H1 (cell line): ENCODE measurements around the gene COL4A2. TPM values are rescaled to one million over a fixed set of nuclear protein-coding genes. Genes with fewer than 3 reads are reported as not detected.

Source experiments
- CTCF ChIA-PET: fragments of 300-600 bp; sonication (Branson Sonifier 250); formaldehyde crosslinking; loops from one replicate; lab custom pipeline; 2021; ENCODE audit not compliant: partially characterized antibody; lab: Charles Lee
- POLR2A ChIA-PET: fragments of 300-600 bp; sonication (Branson Sonifier 250); formaldehyde crosslinking; loops from one replicate; lab custom pipeline; 2021; ENCODE audit warnings: inconsistent platforms; ENCODE audit not compliant: partially characterized antibody; lab: Charles Lee
- DNase-seq, 2 experiments: peaks; one replicate each; pipeline versions ENCODE4 v3.0.0 to v3.0.0-alpha.2; 2010 to 2022; ENCODE audit warnings: low spot score in 2 of 2, low read depth in 1 of 2, mixed read lengths in 1 of 2
- FAIRE-seq: peaks from 2 replicates; lab custom pipeline; 2011; peaks lifted over from hg19 to GRCh38; lab: Jason Lieb, UNC
- H2AFZ ChIP-seq: 2 replicates; pipeline ENCODE4 v1.8.1; 2012; ENCODE audit warnings: low read length, inconsistent platforms
- H2AK5ac ChIP-seq: 2 replicates; pipeline ENCODE4 v1.6.1; 2013; ENCODE audit warnings: low read depth, low read length
- H2BK120ac ChIP-seq: replicated peaks from 2 replicates; pipeline ENCODE3; 2013; ENCODE audit warnings: low read depth, low read length, inconsistent platforms
- H2BK12ac ChIP-seq: 2 replicates; pipeline ENCODE4 v1.6.1; 2013; ENCODE audit warnings: low read depth, low read length
- H2BK15ac ChIP-seq: 2 replicates; pipeline ENCODE4 v1.6.1; 2013; ENCODE audit warnings: low read length
- H2BK20ac ChIP-seq: 2 replicates; pipeline ENCODE4 v1.6.1; 2013; ENCODE audit warnings: low read length
- H2BK5ac ChIP-seq: 2 replicates; pipeline ENCODE4 v1.6.1; 2013; ENCODE audit warnings: low read depth, low read length
- H3K14ac ChIP-seq: 2 replicates; pipeline ENCODE4 v1.6.1; 2013; ENCODE audit warnings: inconsistent platforms; ENCODE audit not compliant: insufficient read length
- H3K18ac ChIP-seq: 2 replicates; pipeline ENCODE4 v1.6.1; 2013; ENCODE audit warnings: low read length; ENCODE audit errors: extremely low read depth
- H3K23ac ChIP-seq: 2 replicates; pipeline ENCODE4 v1.6.1; 2013; ENCODE audit warnings: inconsistent platforms; ENCODE audit not compliant: insufficient read length
- H3K23me2 ChIP-seq: 2 replicates; pipeline ENCODE4 v1.6.1; 2013; ENCODE audit warnings: low read depth, low read length
- H3K27ac ChIP-seq: 2 replicates; pipeline ENCODE4 v1.6.1; 2011; ENCODE audit warnings: low read depth, low read length, inconsistent platforms
- H3K27me3 ChIP-seq, 4 experiments: replicated peaks in 1 of 4; 1 replicate in 1 of 4; 2 replicates in 3 of 4; pipeline versions ENCODE4 v1.6.1 to v1.8.1; 2011 to 2013; ENCODE audit warnings: low read length in 3 of 4, mild to moderate bottlenecking in 3 of 4, inconsistent platforms in 2 of 4, mixed read lengths in 2 of 4, moderate library complexity in 1 of 4; ENCODE audit not compliant: control insufficient read depth in 3 of 4, insufficient read depth in 3 of 4; ENCODE audit errors: extremely low read depth in 1 of 4
- H3K36me3 ChIP-seq, 4 experiments: 2 replicates each; pipeline versions ENCODE4 v1.6.1 to v1.8.1; 2011 to 2013; ENCODE audit warnings: mild to moderate bottlenecking in 4 of 4, low read length in 3 of 4, moderate library complexity in 2 of 4, control low read depth in 1 of 4, inconsistent platforms in 1 of 4; ENCODE audit not compliant: insufficient read depth in 4 of 4, control insufficient read depth in 2 of 4
- H3K4ac ChIP-seq: replicated peaks from 2 replicates; pipeline ENCODE3; 2013; ENCODE audit warnings: low read length, low read depth, mixed read lengths, inconsistent platforms; ENCODE audit not compliant: insufficient read length
- H3K4me1 ChIP-seq, 4 experiments: replicated peaks in 1 of 4; 1 replicate in 1 of 4; 2 replicates in 3 of 4; pipeline versions ENCODE4 v1.6.1 to v1.8.1; 2011 to 2013; ENCODE audit warnings: low read length in 3 of 4, inconsistent platforms in 2 of 4, mixed read lengths in 1 of 4; ENCODE audit not compliant: insufficient read depth in 4 of 4, control insufficient read depth in 3 of 4
- H3K4me2 ChIP-seq, 2 experiments: 2 replicates each; pipeline versions ENCODE4 v1.6.1 to v1.8.1; 2011 to 2013; ENCODE audit warnings: low read depth in 2 of 2, low read length in 2 of 2, control low read depth in 1 of 2, inconsistent platforms in 1 of 2, mild to moderate bottlenecking in 1 of 2; ENCODE audit not compliant: insufficient read depth in 1 of 2
- H3K4me3 ChIP-seq, 4 experiments: fragments of 200-600, 300-600 bp in 1 of 4; sonication (generic), shearing (Covaris generic), sonication (Bioruptor Twin) in 1 of 4; 2 replicates each; pipeline versions ENCODE4 v1.5.1 to v1.8.1; 2011 to 2016; ENCODE audit warnings: low read length in 4 of 4, low read depth in 3 of 4, control low read depth in 2 of 4, inconsistent platforms in 2 of 4, mild to moderate bottlenecking in 2 of 4, mixed read lengths in 1 of 4, moderate library complexity in 1 of 4; ENCODE audit not compliant: insufficient read depth in 2 of 4; ENCODE audit errors: extremely low read depth in 1 of 4
- H3K56ac ChIP-seq: replicated peaks from 2 replicates; pipeline ENCODE3; 2013; ENCODE audit warnings: low read depth, mild to moderate bottlenecking, mixed read lengths, low read length, inconsistent platforms; ENCODE audit not compliant: insufficient read length
- H3K79me1 ChIP-seq: 2 replicates; pipeline ENCODE4 v1.6.1; 2013; ENCODE audit warnings: low read depth, low read length, control low read depth
- H3K79me2 ChIP-seq, 2 experiments: 2 replicates each; pipeline versions ENCODE4 v1.6.1 to v1.8.1; 2012 to 2013; ENCODE audit warnings: low read length in 2 of 2, mild to moderate bottlenecking in 2 of 2, inconsistent platforms in 1 of 2; ENCODE audit not compliant: insufficient read depth in 2 of 2, control insufficient read depth in 1 of 2
- H3K9ac ChIP-seq, 4 experiments: replicated peaks in 1 of 4; 1 replicate in 1 of 4; 2 replicates in 3 of 4; pipeline versions ENCODE4 v1.6.1 to v1.8.1; 2011 to 2013; ENCODE audit warnings: low read depth in 3 of 4, low read length in 3 of 4, control low read depth in 2 of 4, mild to moderate bottlenecking in 2 of 4, moderate library complexity in 2 of 4, inconsistent platforms in 1 of 4; ENCODE audit errors: extremely low read depth in 1 of 4
- H3K9me3 ChIP-seq, 2 experiments: 2 replicates each; pipeline versions ENCODE4 v1.6.1 to v1.8.1; 2012 to 2013; ENCODE audit warnings: mild to moderate bottlenecking in 2 of 2, moderate library complexity in 2 of 2, control low read depth in 1 of 2, inconsistent platforms in 1 of 2, low read depth in 1 of 2, low read length in 1 of 2, mixed read lengths in 1 of 2; ENCODE audit not compliant: insufficient read depth in 2 of 2
- H4K20me1 ChIP-seq, 2 experiments: replicated peaks in 1 of 2; 2 replicates each; pipeline versions ENCODE3 to v1.8.1; 2011 to 2013; ENCODE audit warnings: inconsistent platforms in 2 of 2, low read length in 2 of 2, mild to moderate bottlenecking in 1 of 2; ENCODE audit not compliant: insufficient read depth in 2 of 2, control insufficient read depth in 1 of 2
- H4K5ac ChIP-seq: 2 replicates; pipeline ENCODE4 v1.6.1; 2013; ENCODE audit warnings: low read length, low read depth, mixed read lengths, inconsistent platforms; ENCODE audit not compliant: insufficient read length
- H4K8ac ChIP-seq: 2 replicates; pipeline ENCODE4 v1.8.0; 2013; ENCODE audit warnings: mild to moderate bottlenecking, moderate library complexity, low read length, inconsistent platforms; ENCODE audit not compliant: insufficient read depth; ENCODE audit errors: extremely low read depth
- H4K91ac ChIP-seq: replicated peaks from 2 replicates; pipeline ENCODE3; 2013; ENCODE audit warnings: low read length, mixed read lengths, inconsistent platforms; ENCODE audit not compliant: insufficient read length
- JUN ChIP-seq: IDR thresholded peaks from 2 replicates; pipeline ENCODE4 v1.6.1; 2011; ENCODE audit warnings: low read depth, mild to moderate bottlenecking, improper control_type of control experiment, low read length
- NANOG ChIP-seq: IDR thresholded peaks from 2 replicates; pipeline ENCODE4 v1.6.1; 2011; ENCODE audit warnings: low read length, low read depth, mild to moderate bottlenecking, inconsistent platforms; ENCODE audit not compliant: insufficient read depth, poor library complexity, severe bottlenecking
- NRF1 ChIP-seq: IDR thresholded peaks from 2 replicates; pipeline ENCODE4 v1.6.1; 2011; ENCODE audit warnings: mild to moderate bottlenecking, low read depth, low read length, improper control_type of control experiment
- SIN3A ChIP-seq, 2 experiments: IDR thresholded peaks in 1 of 2; conservative IDR thresholded peaks in 1 of 2; 2 replicates each; pipeline ENCODE4 v1.6.1; 2011 to 2012; ENCODE audit warnings: low read length in 2 of 2, improper control_type of control experiment in 1 of 2, low read depth in 1 of 2, mild to moderate bottlenecking in 1 of 2
- WGBS, 2 experiments: shearing (Covaris generic) in 1 of 2; methylation state at CpG; one replicate each; pipeline versions ENCODE4 v1.1.6 to v1.1.7; 2013 to 2015; ENCODE audit warnings: low lambda C conversion rate in 2 of 2, mixed read lengths in 2 of 2, inconsistent platforms in 1 of 2, low coverage in 1 of 2, missing lambda C conversion rate in 1 of 2; ENCODE audit not compliant: insufficient replicate concordance in 2 of 2, insufficient coverage in 1 of 2, insufficient read length in 1 of 2; ENCODE audit errors: extremely low coverage in 1 of 2, missing lambda C conversion rate in 1 of 2; 5-methylcytosine and 5-hydroxymethylcytosine counted together
- polyA plus RNA-seq, 7 experiments: library from polyadenylated mRNA; depleted of rRNA in 3 of 7; stranded (reverse) in 5 of 7; unstranded in 2 of 7; fragments of >200 nt in 5 of 7; fragments of 200-250 nt in 2 of 7; gene quantifications; 1 replicate in 5 of 7; 2 replicates in 1 of 7; 4 replicates in 1 of 7; pipeline versions ENCODE4 v1.2.1 to v1.2.3, GENCODE V29; 2011 to 2013; ENCODE audit warnings: missing spikeins in 2 of 7, mixed read lengths in 2 of 7
- total RNA-seq: library from RNA; stranded (reverse); fragmentation: NEBNext Ultra II Directional; extraction: Animal tissue kit (Norgen Biotek cat#: 25700); gene quantifications from 2 replicates; pipeline ENCODE4 v1.2.1, GENCODE V29; 2021

Gene COL4A2
- total and polyA plus RNA-seq, 2 of the 8 experiments (the other 6 are each of a cell fraction or from before 2014, with no cell fraction given), result 80.4 to 87.3 TPM

DNA sequence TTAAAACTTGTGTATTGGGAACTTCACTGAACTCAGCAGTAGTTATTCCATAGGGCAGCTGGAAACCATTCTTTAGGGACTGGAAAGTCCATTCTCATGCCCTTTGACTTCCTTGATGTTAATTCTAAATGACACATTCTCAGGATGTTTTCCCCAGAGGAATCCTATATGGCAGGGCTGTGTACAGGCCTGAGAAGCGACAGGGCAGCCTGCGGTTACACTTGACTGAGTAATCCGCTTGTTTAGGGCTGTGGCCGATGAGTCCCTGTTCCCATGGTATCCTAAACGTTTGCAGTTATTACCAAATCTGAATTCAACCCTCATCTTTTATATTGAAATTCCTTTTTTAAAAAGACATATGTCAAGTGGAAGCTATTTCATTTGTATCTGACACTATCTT, 83.5 kb downstream of the COL4A2 start:
- Histone ChIP-seq H2BK20ac (no peak overlapping the region), H3K9me3 (peaks cover 0 to 3% of the 10 kb centered on the region in 2 experiments; a peak in 1 of 4 replicates), H3K4me3 (no peak overlapping the region), H3K23me2 (no peaks in the 10 kb centered on the region), H3K18ac (no peak overlapping the region), H4K5ac (no peak overlapping the region), H3K56ac (no peak overlapping the region), H3K23ac (no peak overlapping the region), H3K36me3 (no peaks in the 10 kb centered on the region; a peak in 1 of 8 replicates), H2AK5ac (no peak overlapping the region), H2BK5ac (no peak overlapping the region), H3K4me1 (peaks cover 0 to 15% (median 4%) of the 10 kb centered on the region in 4 experiments; a peak in 4 of 7 replicates), H3K14ac (no peak overlapping the region), H3K4ac (no peak overlapping the region), H3K4me2 (no peak overlapping the region), H2BK120ac (no peak overlapping the region), H3K27ac (no peak overlapping the region), H2BK12ac (no peak overlapping the region), H4K20me1 (no peaks in the 10 kb centered on the region), H3K9ac (no peak overlapping the region), H3K27me3 (no peaks in the 10 kb centered on the region), H4K91ac (no peak overlapping the region), H3K79me2 (no peaks in the 10 kb centered on the region), H2AFZ (no peak overlapping the region), H4K8ac (no peak overlapping the region), H2BK15ac (no peak overlapping the region), H3K79me1 (peaks cover 4% of the 10 kb centered on the region; the same call in 1 of the 2 replicates)
- DNase-seq, result no peak
- CTCF ChIA-PET, result interaction anchor here (0.8 to 1.1 kb wide), 2 partner anchors 38 to 64 kb away, joined by 3 read pairs; no protein-coding TSS in a partner anchor
- FAIRE-seq, result no peak
- TF ChIP-seq NANOG, result no peak
- TF ChIP-seq NRF1, result no peak
- TF ChIP-seq JUN, result no peak
- TF ChIP-seq SIN3A (conservative IDR thresholded peaks at IDR 0.05 in 1 of 2, IDR thresholded peaks at IDR 0.05 in 1 of 2; ENCODE audit: low read depth in 1 of 2, low read length in 2 of 2), result no peak
- POLR2A ChIA-PET, result no interaction called here
- WGBS, 2 experiments, result 93% methylated on average over 4 of the region's 5 CpGs; no CpG with 5 or more reads in 1 of the 2 experiments
